AG09319 (cell line): ENCODE data around the gene GALNT1.

Source experiments
- DNase-seq: peaks from one replicate; pipeline ENCODE4 v3.0.0-alpha.2; 2010; ENCODE audit warnings: low read depth; ENCODE audit errors: extremely low read depth
- CTCF ChIP-seq: IDR thresholded peaks from 2 replicates; pipeline ENCODE4 v1.5.1; 2011; ENCODE audit warnings: low read depth, mild to moderate bottlenecking, inconsistent platforms, low read length, moderate library complexity

The GALNT1 gene

GRCh38 chr18:35584735-35585134 lies 3.2 kb downstream of the GALNT1 start:
- no peak for DNase-seq
- no peak for TF ChIP-seq CTCF

GRCh38 chr18:35585608-35586007 lies 4.1 kb downstream of the GALNT1 start:
- no peak for DNase-seq
- no peak for TF ChIP-seq CTCF

GRCh38 chr18:35588122-35588521 lies 6.6 kb downstream of the GALNT1 start:
- TF ChIP-seq CTCF = no peak
- no peak for DNase-seq

GRCh38 chr18:35588995-35589394 lies 7.5 kb downstream of the GALNT1 start:
- no peak for TF ChIP-seq CTCF
- DNase-seq = no peak

GRCh38 chr18:35589546-35589945 lies 8.0 kb downstream of the GALNT1 start:
- no peak for TF ChIP-seq CTCF

GRCh38 chr18:35590935-35591334 lies 9.4 kb downstream of the GALNT1 start:
- no peak for TF ChIP-seq CTCF
- no peak for DNase-seq

More at GRCh38 chr18:35589546-35589945, 8.0 kb downstream of the GALNT1 start:
- DNase-seq = no peak

GRCh38 chr18:35592298-35592697 lies 10.8 kb downstream of the GALNT1 start:
- DNase-seq = no peak
- no peak for TF ChIP-seq CTCF
